LoVo (cell line): ENCODE measurements around the gene IL11RA.

Experiments
- DNase-seq: peaks from one replicate; pipeline ENCODE4 v3.0.0-alpha.2; 2016; ENCODE audit warnings: low spot score

The IL11RA gene

DNA sequence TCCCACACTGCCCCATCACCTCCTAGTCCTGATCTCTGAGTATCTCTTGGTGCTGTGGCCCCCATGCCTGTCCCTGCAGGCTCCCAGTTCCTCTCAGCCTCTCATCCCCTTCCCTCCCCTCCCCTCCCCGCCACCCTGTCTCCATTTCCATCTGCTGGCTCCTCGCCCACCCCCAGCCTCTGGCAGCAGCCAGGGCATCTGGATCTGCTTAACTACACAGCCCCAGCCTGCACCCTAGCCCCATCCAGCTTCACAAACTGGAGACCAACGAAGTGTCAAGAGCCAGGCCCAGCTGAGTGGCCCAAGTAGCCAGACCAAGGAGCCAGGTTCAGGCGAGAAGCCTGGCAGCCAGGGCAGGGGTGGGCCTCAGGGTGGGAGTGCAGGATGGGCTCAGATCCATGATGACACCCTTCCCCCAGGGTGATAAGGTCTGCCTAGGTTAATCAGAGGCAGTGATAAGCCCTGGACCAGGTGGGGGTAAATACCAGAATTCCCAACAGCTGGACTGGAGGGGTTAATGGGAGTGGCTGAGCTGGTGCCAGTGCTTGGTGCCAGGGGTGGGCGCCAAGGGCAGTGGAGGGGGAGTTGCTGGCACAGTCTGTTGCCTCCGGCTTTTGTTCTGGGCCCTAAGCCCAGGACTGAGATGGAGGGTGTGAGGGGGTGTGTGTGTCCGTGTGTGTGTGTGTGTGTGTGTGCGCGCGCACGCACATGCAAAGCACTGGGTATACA, 2.5 kb downstream of the IL11RA start:
- DNase-seq = no peak

- DNase-seq = no peak
These were observed 3.4 kb downstream of the IL11RA start for GRCh38 chr9:34655394-34655793.

GRCh38 chr9:34656992-34657391, 5.0 kb downstream of the IL11RA start:
- no peak for DNase-seq

- no peak for DNase-seq
These were observed 6.5 kb downstream of the IL11RA start for GRCh38 chr9:34658461-34658860.

DNA sequence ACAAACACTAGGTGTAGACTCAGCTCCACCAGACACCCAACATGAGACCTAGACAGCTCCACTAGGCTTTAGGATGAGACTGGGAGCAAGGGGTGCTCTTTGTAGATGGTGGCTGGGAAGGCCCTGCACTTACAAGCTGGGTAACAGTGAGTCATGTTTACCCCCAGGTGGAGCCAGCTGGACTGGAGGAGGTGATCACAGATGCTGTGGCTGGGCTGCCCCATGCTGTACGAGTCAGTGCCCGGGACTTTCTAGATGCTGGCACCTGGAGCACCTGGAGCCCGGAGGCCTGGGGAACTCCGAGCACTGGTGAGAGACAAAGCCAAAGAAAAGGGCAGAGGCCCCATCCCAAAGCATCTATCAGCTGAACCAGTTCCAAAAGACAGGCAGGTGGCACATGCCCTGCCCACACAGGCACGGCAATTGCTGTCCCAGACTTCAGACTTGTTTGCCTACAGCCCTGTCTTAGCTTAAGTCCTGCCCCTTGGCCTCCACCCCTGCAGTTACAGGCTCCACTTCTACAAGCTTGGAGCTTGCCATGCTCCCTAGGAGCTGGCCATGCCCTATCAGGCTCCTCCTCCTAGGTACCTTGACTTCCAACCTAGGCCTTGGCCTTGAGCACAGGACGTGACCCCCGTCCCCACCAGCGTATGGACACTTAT, 7.7 kb downstream of the IL11RA start:
- DNase-seq = no peak

- no peak for DNase-seq
These were observed 10.7 kb downstream of the IL11RA start, which contains the start of gene CCL27 for GRCh38 chr9:34662526-34663302. TSS of gene CCL27 (minus strand) at chr9:34662657. CDS start at chr9:34662633, 24 bp downstream.

- no peak for DNase-seq
These were observed 11.3 kb downstream of the IL11RA start for GRCh38 chr9:34663303-34663605.

DNA sequence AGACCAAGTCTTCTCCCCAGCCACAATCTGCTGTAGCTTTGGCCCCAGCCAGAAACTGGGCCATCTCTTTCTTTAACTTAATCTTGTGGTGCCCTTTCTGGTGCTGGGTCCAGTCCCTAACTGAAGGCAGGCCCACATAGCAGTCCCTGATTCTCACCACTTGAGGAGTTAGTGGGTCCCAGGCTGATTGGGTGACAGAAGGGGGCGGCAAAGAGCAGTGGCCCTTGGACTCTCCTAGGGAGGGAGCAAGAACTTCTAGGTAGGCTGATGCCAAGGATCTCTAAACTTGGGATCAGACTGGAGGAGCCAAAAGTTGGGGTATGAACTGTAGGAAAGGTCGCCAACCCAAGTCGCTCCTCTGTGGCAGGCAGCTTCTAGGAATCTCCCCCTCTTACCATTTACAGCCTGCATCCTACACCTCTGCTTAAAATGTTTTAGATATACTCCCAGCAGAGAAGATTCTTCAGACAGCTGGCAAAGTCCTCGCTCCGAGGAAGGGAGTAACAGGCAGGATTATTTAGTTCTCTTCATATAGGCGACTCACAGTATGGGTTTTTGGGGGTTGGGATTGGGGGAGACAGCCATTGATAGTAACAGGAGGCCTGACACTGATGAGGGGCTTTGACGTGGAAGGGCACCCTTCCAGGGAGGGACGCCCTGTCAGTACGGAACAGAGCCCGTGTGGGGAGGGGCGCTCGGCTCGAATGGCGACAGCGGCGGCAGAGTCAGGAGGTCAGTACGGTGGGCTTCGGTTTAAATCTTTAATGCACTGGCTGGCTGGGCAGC, 12.5 kb downstream of the IL11RA start:
- DNase-seq = peak; percentile 60

- no peak for DNase-seq
These were observed 13.0 kb downstream of the IL11RA start for GRCh38 chr9:34665067-34665380.

- DNase-seq = peak; percentile 89
These were observed 13.6 kb downstream of the IL11RA start for GRCh38 chr9:34665381-34666250.

DNA sequence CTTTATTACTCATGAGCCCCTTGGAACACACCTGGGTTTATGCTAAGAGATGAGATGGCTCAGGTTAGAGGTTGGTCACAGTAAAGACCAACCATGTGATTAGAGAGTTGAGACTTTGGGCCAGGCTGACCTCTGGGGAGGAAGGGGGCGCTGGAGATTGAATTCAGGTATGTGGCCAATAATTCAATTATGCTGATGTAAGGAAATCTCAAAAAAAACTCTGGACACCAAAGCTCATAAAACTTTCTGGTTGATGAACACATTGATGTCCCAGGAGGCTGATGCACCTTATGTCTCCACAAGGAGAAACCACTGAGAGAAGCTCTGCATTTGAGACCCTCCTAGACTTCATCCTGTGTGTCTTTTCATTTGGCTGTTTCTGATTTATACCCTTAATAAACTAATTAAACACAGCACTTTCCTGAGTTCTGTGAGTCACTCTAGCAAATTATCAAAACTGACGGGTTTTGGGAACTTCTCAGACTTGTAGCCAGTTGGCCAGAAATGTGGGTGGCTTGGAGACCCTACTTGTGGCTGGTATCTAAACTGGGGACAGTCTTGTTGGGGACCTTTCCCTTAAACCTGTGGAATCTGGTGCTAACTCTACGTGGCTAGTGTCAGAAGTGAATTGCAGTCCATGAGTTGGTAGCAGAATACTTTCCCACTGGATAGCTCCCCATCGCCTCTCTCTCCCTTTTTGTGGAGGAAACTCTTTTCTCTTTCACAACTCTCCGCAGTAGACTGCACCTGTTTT, 18.0 kb downstream of the IL11RA start:
- DNase-seq = no peak

DNA sequence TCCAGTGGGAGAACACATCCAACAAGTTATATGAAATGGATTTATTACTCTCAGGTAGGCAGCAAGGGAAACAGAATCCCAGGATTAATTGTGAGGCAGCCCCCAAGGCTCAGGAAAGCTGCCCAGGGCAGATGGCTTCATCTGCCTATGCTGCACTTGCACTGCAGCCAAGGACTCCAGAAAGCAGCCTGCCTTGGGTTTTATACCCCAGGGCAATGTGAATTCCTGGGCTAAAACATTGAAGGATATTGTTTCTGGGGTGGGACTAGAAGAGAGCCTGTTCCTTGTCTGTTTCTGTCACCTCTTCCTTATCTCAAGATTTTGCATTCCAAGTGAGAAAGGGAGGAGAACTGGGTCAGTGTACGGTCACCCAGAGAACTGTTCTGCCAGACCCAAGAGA, 19.3 kb downstream of the IL11RA start:
- no peak for DNase-seq

DNA sequence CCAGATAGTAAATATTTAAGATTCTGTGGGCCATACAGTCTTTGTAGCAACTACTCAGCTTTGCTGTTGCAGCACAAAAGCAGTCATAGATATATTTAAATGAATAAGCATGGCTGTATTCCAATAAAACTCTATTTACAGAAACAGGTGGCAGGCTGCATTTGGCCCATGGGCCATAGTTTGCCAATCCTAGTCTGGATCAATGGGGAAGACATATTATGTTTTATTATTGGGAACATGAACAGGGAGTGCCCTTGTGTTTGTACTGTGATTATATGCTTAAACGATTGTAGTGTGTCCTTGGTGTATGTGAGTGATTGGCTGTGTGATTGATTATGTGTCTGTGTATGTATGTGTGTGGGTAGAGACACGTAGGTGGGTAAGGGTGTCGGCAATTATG, 22.5 kb downstream of the IL11RA start:
- no peak for DNase-seq

DNA sequence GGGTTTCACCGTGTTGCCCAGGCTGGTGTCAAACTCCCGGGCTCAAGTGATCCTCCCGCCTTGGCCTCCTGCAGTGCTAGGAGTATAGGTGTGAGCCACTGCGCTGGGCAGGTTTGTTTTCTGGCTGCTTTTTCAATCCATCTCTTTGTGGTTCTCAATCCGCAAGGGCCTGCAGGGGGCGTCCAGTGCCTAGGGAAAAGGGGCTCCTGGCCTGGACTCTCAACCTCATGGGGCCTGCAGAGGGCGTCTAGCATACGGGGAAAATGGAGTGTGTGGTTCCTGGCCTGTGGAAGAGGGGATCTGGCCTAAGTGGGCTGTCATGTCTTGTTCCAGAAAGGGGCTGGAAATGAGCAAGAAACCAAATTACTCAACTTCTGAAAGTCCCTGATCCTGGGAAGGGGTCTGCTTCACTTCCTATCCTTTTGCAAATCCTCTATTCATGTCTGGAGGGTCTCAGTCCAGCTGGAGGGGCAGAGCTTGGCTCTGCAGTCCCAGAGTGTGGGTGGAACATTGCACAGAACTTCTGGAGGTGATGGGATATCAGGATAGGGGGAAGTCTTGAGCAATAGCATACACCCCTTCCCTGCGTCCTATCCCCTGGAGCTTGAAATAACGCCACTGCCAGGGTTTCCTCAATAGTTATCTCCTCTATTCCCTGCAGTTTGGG, 23.2 kb downstream of the IL11RA start:
- DNase-seq = peak; percentile 67

DNA sequence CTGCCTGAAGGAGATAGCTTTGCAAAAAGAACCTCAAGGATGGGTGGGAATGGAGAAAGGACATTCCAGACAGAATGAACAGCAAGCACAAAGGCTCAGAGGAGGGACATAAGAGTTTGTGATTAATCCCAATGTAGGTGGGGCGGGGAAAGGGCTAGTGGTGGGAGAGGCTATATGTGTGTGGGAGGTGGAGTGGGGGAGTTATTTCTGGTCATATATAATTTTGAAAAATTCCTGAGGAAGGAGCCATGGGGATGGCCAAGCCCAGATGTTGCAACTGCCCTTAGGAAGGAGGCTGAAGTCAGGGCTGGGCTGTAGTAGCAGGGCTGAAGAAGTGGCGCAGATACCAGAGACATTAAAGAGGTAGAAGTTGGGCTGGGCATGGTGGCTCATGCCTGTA, 23.9 kb downstream of the IL11RA start:
- no peak for DNase-seq

- no peak for DNase-seq
These were observed 32.2 kb downstream of the IL11RA start for GRCh38 chr9:34684145-34684544.

- no peak for DNase-seq
These were observed 32.8 kb downstream of the IL11RA start for GRCh38 chr9:34684816-34685215.

GRCh38 chr9:34685591-34685990, 33.6 kb downstream of the IL11RA start:
- DNase-seq = no peak

GRCh38 chr9:34686231-34686630, 34.2 kb downstream of the IL11RA start:
- no peak for DNase-seq

DNA sequence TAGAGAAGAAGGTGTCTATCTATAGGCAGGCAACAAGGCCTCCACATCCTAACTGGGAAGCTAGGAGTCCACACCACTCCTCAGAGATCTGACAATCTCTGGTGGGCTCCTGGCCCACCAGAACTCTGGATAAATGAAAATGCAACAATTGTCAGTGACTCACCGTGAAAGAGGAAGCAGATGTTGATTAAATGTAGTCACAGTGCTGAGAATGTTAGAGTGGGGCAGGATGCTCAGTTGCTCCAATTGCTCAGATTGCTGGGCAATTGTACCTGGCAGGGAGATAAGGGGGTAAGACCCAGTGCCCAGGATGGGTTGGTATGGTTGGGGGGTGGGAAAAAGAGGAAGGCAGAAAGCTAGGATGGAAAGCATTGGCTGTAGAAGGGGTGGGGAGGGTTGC, 34.7 kb downstream of the IL11RA start:
- no peak for DNase-seq
